ENCODE data around the gene KCNT2.

GRCh38 chr1:196593955-196594354 is 14.3 kb downstream of the KCNT2 start:
- TF ChIP-seq, protein P1, sequence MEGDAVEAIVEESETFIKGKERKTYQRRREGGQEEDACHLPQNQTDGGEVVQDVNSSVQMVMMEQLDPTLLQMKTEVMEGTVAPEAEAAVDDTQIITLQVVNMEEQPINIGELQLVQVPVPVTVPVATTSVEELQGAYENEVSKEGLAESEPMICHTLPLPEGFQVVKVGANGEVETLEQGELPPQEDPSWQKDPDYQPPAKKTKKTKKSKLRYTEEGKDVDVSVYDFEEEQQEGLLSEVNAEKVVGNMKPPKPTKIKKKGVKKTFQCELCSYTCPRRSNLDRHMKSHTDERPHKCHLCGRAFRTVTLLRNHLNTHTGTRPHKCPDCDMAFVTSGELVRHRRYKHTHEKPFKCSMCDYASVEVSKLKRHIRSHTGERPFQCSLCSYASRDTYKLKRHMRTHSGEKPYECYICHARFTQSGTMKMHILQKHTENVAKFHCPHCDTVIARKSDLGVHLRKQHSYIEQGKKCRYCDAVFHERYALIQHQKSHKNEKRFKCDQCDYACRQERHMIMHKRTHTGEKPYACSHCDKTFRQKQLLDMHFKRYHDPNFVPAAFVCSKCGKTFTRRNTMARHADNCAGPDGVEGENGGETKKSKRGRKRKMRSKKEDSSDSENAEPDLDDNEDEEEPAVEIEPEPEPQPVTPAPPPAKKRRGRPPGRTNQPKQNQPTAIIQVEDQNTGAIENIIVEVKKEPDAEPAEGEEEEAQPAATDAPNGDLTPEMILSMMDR (IDR thresholded peaks at IDR 0.05; ENCODE audit: control extremely low read depth in 1 of 3, insufficient read depth in 1 of 3, low read depth in 1 of 3, low read length in 3 of 3): no peak
- no peak for TF ChIP-seq ZNF274 (IDR thresholded peaks at IDR 0.05; ENCODE audit: borderline replicate concordance, extremely low read depth, low read length)
- TF ChIP-seq HDAC6 (IDR thresholded peaks at IDR 0.05; ENCODE audit: low read depth, low read length): no peak
- TF ChIP-seq RBBP5 (IDR thresholded peaks at IDR 0.05; ENCODE audit: borderline replicate concordance, low read depth, low read length): no peak
- TF ChIP-seq POLR2A (IDR thresholded peaks at IDR 0.05; ENCODE audit: control extremely low read depth in 1 of 2, low read depth in 2 of 2, low read length in 2 of 2): no peak
- no peak for TF ChIP-seq SP1 (IDR thresholded peaks at IDR 0.05; ENCODE audit: low read depth, low read length)
- no peak for TF ChIP-seq GABPA (IDR thresholded peaks at IDR 0.05; ENCODE audit: borderline replicate concordance, insufficient read depth, low read length)
- TF ChIP-seq EZH2 (IDR thresholded peaks at IDR 0.05; ENCODE audit: low read depth, low read length, severe bottlenecking): no peak

All from H1 (cell line).